ENCODE measurements around the gene PLD2.

DNA sequence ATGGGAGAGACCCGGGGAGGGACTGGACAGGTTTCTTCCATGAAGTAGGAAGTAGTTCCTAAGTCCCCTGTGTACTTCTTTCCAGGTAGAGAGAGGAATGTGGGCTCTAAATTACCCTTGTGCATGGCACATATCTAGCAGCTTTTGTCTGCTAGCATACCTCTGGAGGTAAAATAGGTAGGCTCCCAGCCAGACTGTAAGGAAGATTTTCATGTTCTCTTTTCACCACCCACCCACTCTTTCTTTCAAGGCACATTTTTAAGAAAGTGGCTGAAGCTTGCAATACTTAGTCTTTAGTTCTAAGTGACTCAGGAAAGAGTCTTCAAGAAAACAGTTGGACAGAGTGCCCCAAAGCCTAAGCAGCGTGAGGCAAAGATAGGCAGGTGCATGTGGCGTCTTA lies 35.4 kb downstream of the PLD2 start:
- TF ChIP-seq, protein P1, sequence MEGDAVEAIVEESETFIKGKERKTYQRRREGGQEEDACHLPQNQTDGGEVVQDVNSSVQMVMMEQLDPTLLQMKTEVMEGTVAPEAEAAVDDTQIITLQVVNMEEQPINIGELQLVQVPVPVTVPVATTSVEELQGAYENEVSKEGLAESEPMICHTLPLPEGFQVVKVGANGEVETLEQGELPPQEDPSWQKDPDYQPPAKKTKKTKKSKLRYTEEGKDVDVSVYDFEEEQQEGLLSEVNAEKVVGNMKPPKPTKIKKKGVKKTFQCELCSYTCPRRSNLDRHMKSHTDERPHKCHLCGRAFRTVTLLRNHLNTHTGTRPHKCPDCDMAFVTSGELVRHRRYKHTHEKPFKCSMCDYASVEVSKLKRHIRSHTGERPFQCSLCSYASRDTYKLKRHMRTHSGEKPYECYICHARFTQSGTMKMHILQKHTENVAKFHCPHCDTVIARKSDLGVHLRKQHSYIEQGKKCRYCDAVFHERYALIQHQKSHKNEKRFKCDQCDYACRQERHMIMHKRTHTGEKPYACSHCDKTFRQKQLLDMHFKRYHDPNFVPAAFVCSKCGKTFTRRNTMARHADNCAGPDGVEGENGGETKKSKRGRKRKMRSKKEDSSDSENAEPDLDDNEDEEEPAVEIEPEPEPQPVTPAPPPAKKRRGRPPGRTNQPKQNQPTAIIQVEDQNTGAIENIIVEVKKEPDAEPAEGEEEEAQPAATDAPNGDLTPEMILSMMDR (IDR thresholded peaks at IDR 0.05; ENCODE audit: insufficient read depth, low read length, poor library complexity, severe bottlenecking): no peak
- TF ChIP-seq EZH2phosphoT487 (conservative IDR thresholded peaks at IDR 0.05; ENCODE audit: low read length): no peak
